DND-41 (cell line): ENCODE data around the gene SPINK2.

ENCODE experiments used
- ATAC-seq: fragments of 200-7000 bp; cut with Tn5 transposase; 3 replicates; pipeline ENCODE4 v1.9.1; 2021; ENCODE audit warnings: low read depth; ENCODE audit not compliant: insufficient read depth
- DNase-seq: peaks from one replicate; pipeline ENCODE4 v3.0.0-alpha.2; 2020
- H2AFZ ChIP-seq: 2 replicates; pipeline ENCODE4 v1.6.0; 2012; ENCODE audit warnings: low read depth, low read length
- H3K27ac ChIP-seq: 2 replicates; pipeline ENCODE4 v1.5.1; 2012; ENCODE audit warnings: low read length, inconsistent platforms
- H3K27me3 ChIP-seq: fragments of 200-600 bp; sonication (generic); 2 replicates; pipeline ENCODE4 v1.6.0; 2012; ENCODE audit warnings: low read length, mild to moderate bottlenecking, inconsistent platforms; ENCODE audit not compliant: insufficient read depth, poor library complexity
- H3K36me3 ChIP-seq: 2 replicates; pipeline ENCODE4 v1.5.1; 2012; ENCODE audit warnings: low read length, inconsistent platforms; ENCODE audit not compliant: insufficient read depth
- H3K4me1 ChIP-seq: 2 replicates; pipeline ENCODE4 v1.5.1; 2012; ENCODE audit warnings: mild to moderate bottlenecking, low read length; ENCODE audit not compliant: insufficient read depth
- H3K4me2 ChIP-seq: 2 replicates; pipeline ENCODE4 v1.6.0; 2012; ENCODE audit warnings: mild to moderate bottlenecking, moderate library complexity, low read length, inconsistent platforms; ENCODE audit not compliant: insufficient read depth
- H3K4me3 ChIP-seq, 2 experiments: fragments of 200-600 bp in 1 of 2; shearing (Covaris generic) in 1 of 2; 2 replicates each; pipeline ENCODE4 v1.5.1; 2012 to 2016; ENCODE audit warnings: inconsistent platforms in 2 of 2, low read length in 2 of 2, mild to moderate bottlenecking in 2 of 2, low read depth in 1 of 2, moderate library complexity in 1 of 2
- H3K79me2 ChIP-seq: 2 replicates; pipeline ENCODE4 v1.6.0; 2012; ENCODE audit warnings: low read length, inconsistent platforms; ENCODE audit not compliant: insufficient read depth
- H3K9ac ChIP-seq: 2 replicates; pipeline ENCODE4 v1.6.0; 2012; ENCODE audit warnings: low read depth, mild to moderate bottlenecking, inconsistent platforms, low read length, moderate library complexity
- H3K9me3 ChIP-seq: 2 replicates; pipeline ENCODE4 v1.5.1; 2012; ENCODE audit warnings: low read length, moderate library complexity, mild to moderate bottlenecking, inconsistent platforms; ENCODE audit not compliant: insufficient read depth, severe bottlenecking
- H4K20me1 ChIP-seq: 2 replicates; pipeline ENCODE4 v1.6.0; 2012; ENCODE audit warnings: low read length; ENCODE audit not compliant: insufficient read depth
- EZH2 ChIP-seq: IDR thresholded peaks from 3 replicates; pipeline ENCODE4 v1.6.1; 2012; ENCODE audit warnings: borderline replicate concordance, low read depth, mild to moderate bottlenecking, moderate library complexity, low read length, inconsistent platforms; ENCODE audit not compliant: severe bottlenecking
- TF ChIP-seq, protein P1 (sequence below): IDR thresholded peaks from 2 replicates; pipeline ENCODE4 v1.5.1; 2012; ENCODE audit warnings: borderline replicate concordance, low read length, moderate library complexity, mild to moderate bottlenecking; ENCODE audit not compliant: poor library complexity, severe bottlenecking; ENCODE audit errors: extremely low read depth

Gene SPINK2

DNA sequence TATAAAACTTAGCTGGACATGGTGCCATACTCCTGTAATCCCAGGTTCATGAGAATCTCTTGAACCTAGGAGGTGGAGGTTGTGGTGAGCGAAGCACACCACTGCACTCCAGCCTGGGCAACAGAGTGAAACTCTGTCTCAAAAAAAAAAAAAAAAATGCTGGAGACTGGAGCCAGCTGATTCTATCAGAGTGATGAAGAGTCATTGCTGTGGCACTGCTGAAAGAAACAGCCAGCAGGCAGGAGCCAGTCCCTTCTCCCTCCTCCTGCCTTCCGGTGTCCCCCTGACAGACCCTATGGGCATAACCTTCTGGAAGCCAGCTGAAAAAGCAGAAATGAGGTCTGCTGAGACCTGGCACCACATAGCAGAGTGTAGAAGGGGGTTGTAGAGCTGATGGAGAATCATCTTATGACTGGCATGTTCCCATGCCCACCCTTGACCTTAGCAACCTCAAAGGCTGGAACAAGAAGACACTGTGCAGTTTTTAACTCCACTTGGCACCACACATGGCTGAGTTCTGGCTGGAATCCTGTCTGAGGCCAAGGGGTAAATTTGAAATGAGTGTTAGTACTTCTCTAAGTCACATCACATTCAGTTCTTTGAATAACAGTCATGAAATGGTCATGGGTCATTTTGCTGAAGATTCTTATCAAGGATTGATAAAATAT lies 2.6 kb upstream of the SPINK2 start:
- H3K4me1 ChIP-seq: peaks cover 9% of the 10 kb centered on the region
- no peak for ATAC-seq

DNA sequence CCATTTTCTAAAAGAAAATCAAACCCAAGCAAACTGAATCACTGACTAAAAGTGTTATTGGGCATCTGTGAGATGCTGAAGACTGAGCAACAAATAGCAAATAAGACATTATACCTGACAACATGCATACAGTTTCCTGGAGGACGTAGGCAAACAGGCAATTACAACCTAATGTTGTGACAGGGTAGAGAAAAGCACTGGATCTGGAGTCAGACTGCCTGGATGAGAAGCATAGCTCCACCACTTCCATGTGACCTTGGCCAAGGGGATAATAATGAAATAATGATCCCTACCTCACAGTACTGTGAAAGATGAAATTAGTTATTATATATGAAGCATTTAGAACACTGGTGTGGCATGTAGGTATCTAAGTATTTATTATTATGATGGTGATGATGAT lies 2.7 kb downstream of the SPINK2 start:
- DNase-seq: no peak
- H2AFZ ChIP-seq: no peak overlapping the region
- no peaks in the 10 kb centered on the region for H3K9me3 ChIP-seq
- peaks cover 8% of the 10 kb centered on the region for H3K27me3 ChIP-seq
- H4K20me1 ChIP-seq: no peaks in the 10 kb centered on the region
- TF ChIP-seq, protein P1, sequence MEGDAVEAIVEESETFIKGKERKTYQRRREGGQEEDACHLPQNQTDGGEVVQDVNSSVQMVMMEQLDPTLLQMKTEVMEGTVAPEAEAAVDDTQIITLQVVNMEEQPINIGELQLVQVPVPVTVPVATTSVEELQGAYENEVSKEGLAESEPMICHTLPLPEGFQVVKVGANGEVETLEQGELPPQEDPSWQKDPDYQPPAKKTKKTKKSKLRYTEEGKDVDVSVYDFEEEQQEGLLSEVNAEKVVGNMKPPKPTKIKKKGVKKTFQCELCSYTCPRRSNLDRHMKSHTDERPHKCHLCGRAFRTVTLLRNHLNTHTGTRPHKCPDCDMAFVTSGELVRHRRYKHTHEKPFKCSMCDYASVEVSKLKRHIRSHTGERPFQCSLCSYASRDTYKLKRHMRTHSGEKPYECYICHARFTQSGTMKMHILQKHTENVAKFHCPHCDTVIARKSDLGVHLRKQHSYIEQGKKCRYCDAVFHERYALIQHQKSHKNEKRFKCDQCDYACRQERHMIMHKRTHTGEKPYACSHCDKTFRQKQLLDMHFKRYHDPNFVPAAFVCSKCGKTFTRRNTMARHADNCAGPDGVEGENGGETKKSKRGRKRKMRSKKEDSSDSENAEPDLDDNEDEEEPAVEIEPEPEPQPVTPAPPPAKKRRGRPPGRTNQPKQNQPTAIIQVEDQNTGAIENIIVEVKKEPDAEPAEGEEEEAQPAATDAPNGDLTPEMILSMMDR: no peak
- TF ChIP-seq EZH2: no peak
- no peaks in the 10 kb centered on the region for H3K36me3 ChIP-seq
- no peak overlapping the region for H3K27ac ChIP-seq
- H3K79me2 ChIP-seq: no peaks in the 10 kb centered on the region
- peaks cover 9% of the 10 kb centered on the region for H3K4me1 ChIP-seq
- no peak overlapping the region for H3K4me3 ChIP-seq
- ATAC-seq: no peak
- H3K4me2 ChIP-seq: no peak overlapping the region
- no peak overlapping the region for H3K9ac ChIP-seq

More for the DNA sequence above, 2.6 kb upstream of the SPINK2 start:
- H3K27me3 ChIP-seq: peaks cover 8% of the 10 kb centered on the region
- peaks cover 3% of the 10 kb centered on the region for H3K9me3 ChIP-seq
- no peak overlapping the region for H3K9ac ChIP-seq
- no peak overlapping the region for H2AFZ ChIP-seq
- no peaks in the 10 kb centered on the region for H3K36me3 ChIP-seq
- TF ChIP-seq EZH2: no peak
- TF ChIP-seq, protein P1: no peak
- no peak overlapping the region for H3K27ac ChIP-seq
- no peak overlapping the region for H3K4me3 ChIP-seq
- H3K79me2 ChIP-seq: no peaks in the 10 kb centered on the region
- no peak overlapping the region for H3K4me2 ChIP-seq
- no peak for DNase-seq
- H4K20me1 ChIP-seq: no peaks in the 10 kb centered on the region

DNA sequence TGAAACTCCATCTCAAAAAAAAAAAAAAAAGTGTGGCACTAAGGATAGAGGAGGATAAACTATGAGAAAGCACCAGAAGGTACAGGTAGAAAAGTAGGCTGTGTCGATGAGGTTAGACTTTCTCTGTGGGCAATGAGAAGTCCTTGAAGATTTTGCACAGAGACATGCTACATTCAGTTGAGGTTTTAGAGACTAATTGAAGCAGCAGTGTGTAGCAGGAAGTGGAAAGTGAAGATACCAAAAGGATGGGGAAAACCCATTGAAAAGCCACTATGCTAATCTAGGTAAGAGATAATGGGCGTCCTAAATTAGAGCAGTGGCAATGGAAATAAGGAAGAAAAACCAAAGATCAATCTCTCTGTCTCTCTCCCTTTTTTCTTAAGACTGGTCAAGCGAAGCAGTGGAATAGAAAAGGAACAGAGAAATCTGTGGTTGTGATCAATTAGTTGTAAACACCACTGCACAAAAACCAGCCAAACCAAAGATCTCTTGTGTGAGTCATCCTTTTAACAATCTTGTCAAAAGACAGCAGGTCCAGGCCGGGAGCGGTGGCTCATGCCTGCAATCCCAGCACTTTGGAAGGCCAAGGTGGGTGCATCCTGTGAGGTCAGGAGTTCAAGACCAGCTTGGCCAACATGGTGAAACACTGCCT lies 3.5 kb downstream of the SPINK2 start:
- H4K20me1 ChIP-seq: no peaks in the 10 kb centered on the region
- H3K4me3 ChIP-seq: no peak overlapping the region
- no peaks in the 10 kb centered on the region for H3K36me3 ChIP-seq
- H3K79me2 ChIP-seq: no peaks in the 10 kb centered on the region
- DNase-seq (no peak), ATAC-seq (no peak)
- peaks cover 8% of the 10 kb centered on the region for H3K27me3 ChIP-seq
- no peaks in the 10 kb centered on the region for H3K9me3 ChIP-seq
- H3K4me1 ChIP-seq: peaks cover 9% of the 10 kb centered on the region
- H3K9ac ChIP-seq: no peak overlapping the region
- H2AFZ ChIP-seq: no peak overlapping the region
- H3K4me2 ChIP-seq: no peak overlapping the region
- no peak overlapping the region for H3K27ac ChIP-seq
- no peak for TF ChIP-seq EZH2
- TF ChIP-seq, protein P1: no peak
